ENCODE measurements around the gene NUDT22. TPM values are rescaled to one million over a fixed set of nuclear protein-coding genes. Genes with fewer than 3 reads are reported as not detected.

The NUDT22 gene
- total and polyA plus RNA-seq, 4 donors, result 20.3 to 41.3 (median 32.9) TPM

- peak; percentile 100 for DNase-seq (ENCODE audit: low read depth in 4 of 6, low spot score in 6 of 6)
- no peaks in the 10 kb centered on the region for H3K27me3 ChIP-seq (ENCODE audit: control insufficient read depth, insufficient read depth, low read length)
- H3K36me3 ChIP-seq (ENCODE audit: control insufficient read depth, insufficient read depth, low read length), result peaks cover 18% of the 10 kb centered on the region
- peak within 1 kb of the TSS; percentile 80 for H3K4me3 ChIP-seq (ENCODE audit: low read depth, low read length)
- no peaks in the 10 kb centered on the region for H3K9me3 ChIP-seq (ENCODE audit: control insufficient read depth, insufficient read depth, low read length)
- peaks cover 39% of the 10 kb centered on the region for H3K4me1 ChIP-seq (ENCODE audit: control insufficient read depth, insufficient read depth, low read length)
- WGBS (ENCODE audit: insufficient coverage), result 0% methylated on average over 72 of the region's 74 CpGs
- H3K27ac ChIP-seq (ENCODE audit: low read depth, low read length), result peak within 1 kb of the TSS; percentile 92
Observed at GRCh38 chr11:64185693-64186491, 40.2 kb upstream of the NUDT22 start, which contains the start of gene STIP1. Gene STIP1, plus strand, starts transcription at chr11:64186171. Its CDS starts 91 bp downstream, at chr11:64186262.

GRCh38 chr11:64186492-64187165, 39.4 kb upstream of the NUDT22 start:
- Histone ChIP-seq H3K4me1 (ENCODE audit: control insufficient read depth, insufficient read depth, low read length) (peaks cover 33% of the 10 kb centered on the region), H3K27ac (ENCODE audit: low read depth, low read length) (no peak overlapping the region)

DNA sequence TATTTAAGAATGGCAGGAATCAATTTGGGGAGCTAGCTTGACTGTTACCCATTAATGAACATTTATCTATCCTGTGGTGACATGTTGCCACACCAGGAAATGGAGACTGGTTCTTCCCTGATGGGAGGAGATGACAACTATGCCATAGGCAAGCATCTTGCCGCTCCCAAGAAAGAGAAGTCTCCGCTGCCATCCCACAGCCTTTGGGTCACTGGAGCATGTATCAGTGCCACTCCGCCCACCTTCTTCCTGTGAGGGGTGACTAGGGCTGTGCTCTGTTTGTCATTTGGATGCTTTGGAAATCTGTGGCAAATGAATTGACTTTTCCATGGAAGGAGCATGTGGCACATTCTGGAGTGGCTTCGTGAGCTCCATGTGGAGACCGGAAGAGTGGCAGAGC, 33.6 kb upstream of the NUDT22 start:
- Histone ChIP-seq H3K9me3 (ENCODE audit: control insufficient read depth, insufficient read depth, low read length) (no peaks in the 10 kb centered on the region), H3K27me3 (ENCODE audit: control insufficient read depth, insufficient read depth, low read length) (no peaks in the 10 kb centered on the region), H3K4me3 (ENCODE audit: low read depth, low read length) (no peak overlapping the region), H3K4me1 (ENCODE audit: control insufficient read depth, insufficient read depth, low read length) (peaks cover 4% of the 10 kb centered on the region), H3K27ac (ENCODE audit: low read depth, low read length) (no peak overlapping the region), H3K36me3 (ENCODE audit: control insufficient read depth, insufficient read depth, low read length) (peaks cover 60% of the 10 kb centered on the region)
- WGBS (ENCODE audit: insufficient coverage), result 96% methylated on average over 5 of the region's 5 CpGs
- DNase-seq (ENCODE audit: low read depth in 4 of 6, low spot score in 6 of 6), result no peak

More at GRCh38 chr11:64186492-64187165, 39.4 kb upstream of the NUDT22 start:
- Histone ChIP-seq H3K4me3 (ENCODE audit: low read depth, low read length) (no peak overlapping the region), H3K9me3 (ENCODE audit: control insufficient read depth, insufficient read depth, low read length) (no peaks in the 10 kb centered on the region), H3K27me3 (ENCODE audit: control insufficient read depth, insufficient read depth, low read length) (no peaks in the 10 kb centered on the region), H3K36me3 (ENCODE audit: control insufficient read depth, insufficient read depth, low read length) (peaks cover 18% of the 10 kb centered on the region)
- 0% methylated on average over 45 of the region's 48 CpGs for WGBS (ENCODE audit: insufficient coverage)
- peak in 2 of 6 donors; percentile 53 for DNase-seq (ENCODE audit: low read depth in 4 of 6, low spot score in 6 of 6)

GRCh38 chr11:64196626-64197025, 29.4 kb upstream of the NUDT22 start:
- no peak for DNase-seq (ENCODE audit: low read depth in 4 of 6, low spot score in 6 of 6)
- Histone ChIP-seq H3K27ac (ENCODE audit: low read depth, low read length) (no peak overlapping the region), H3K27me3 (ENCODE audit: control insufficient read depth, insufficient read depth, low read length) (no peaks in the 10 kb centered on the region), H3K4me3 (ENCODE audit: low read depth, low read length) (no peak overlapping the region), H3K36me3 (ENCODE audit: control insufficient read depth, insufficient read depth, low read length) (peaks cover 82% of the 10 kb centered on the region), H3K9me3 (ENCODE audit: control insufficient read depth, insufficient read depth, low read length) (no peaks in the 10 kb centered on the region), H3K4me1 (ENCODE audit: control insufficient read depth, insufficient read depth, low read length) (no peaks in the 10 kb centered on the region)
- 91% methylated on average over 4 of the region's 9 CpGs for WGBS (ENCODE audit: insufficient coverage)

DNA sequence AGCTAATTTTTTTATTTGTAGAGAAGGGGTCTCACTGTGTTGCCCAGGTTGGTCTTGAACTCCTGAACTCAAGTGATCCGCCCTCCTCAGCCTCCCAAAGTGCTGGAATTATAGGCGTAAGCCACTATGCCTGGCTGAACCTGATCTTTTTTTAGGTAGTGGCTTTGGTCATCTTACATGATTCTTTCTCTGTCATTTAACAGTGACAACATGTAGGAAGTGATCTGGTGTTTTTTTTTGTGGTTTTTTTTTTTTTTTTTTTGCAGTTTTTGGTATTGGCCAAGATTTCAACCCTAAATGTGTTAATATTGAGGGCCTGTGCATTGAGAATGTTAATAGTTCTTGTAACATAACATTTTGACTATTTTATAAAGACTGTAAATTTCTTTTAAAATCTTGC, 27.6 kb upstream of the NUDT22 start:
- H3K9me3 ChIP-seq (ENCODE audit: control insufficient read depth, insufficient read depth, low read length), result no peaks in the 10 kb centered on the region
- DNase-seq (ENCODE audit: low read depth in 4 of 6, low spot score in 6 of 6), result no peak
- H3K27ac ChIP-seq (ENCODE audit: low read depth, low read length), result no peak overlapping the region
- no peaks in the 10 kb centered on the region for H3K4me1 ChIP-seq (ENCODE audit: control insufficient read depth, insufficient read depth, low read length)
- no peak overlapping the region for H3K4me3 ChIP-seq (ENCODE audit: low read depth, low read length)
- H3K36me3 ChIP-seq (ENCODE audit: control insufficient read depth, insufficient read depth, low read length), result peaks cover 88% of the 10 kb centered on the region
- WGBS (ENCODE audit: insufficient coverage), result no CpG with 5 or more reads among the region's 2 CpGs
- no peaks in the 10 kb centered on the region for H3K27me3 ChIP-seq (ENCODE audit: control insufficient read depth, insufficient read depth, low read length)

DNA sequence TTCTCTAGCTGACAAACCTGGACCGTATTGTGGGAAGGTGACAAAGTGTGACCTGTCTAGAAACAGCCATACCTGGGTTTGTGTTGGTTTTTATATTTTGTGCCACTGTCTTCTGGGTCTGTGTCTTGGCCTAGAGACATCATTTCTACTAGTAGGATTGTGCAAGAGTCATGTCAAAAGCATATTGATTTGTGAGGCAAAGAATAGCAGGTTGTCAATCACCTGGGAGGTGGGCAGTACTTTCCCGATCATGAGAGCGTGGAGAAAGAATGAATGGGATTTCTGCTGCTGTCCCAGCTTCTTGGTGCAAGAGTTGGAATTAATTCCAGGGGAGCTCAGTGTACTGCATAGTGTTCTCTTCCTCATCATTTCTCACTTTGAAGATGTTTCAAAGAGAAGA, 24.5 kb upstream of the NUDT22 start:
- no peak overlapping the region for H3K27ac ChIP-seq (ENCODE audit: low read depth, low read length)
- H3K4me3 ChIP-seq (ENCODE audit: low read depth, low read length), result no peak overlapping the region
- H3K9me3 ChIP-seq (ENCODE audit: control insufficient read depth, insufficient read depth, low read length), result no peaks in the 10 kb centered on the region
- no peaks in the 10 kb centered on the region for H3K27me3 ChIP-seq (ENCODE audit: control insufficient read depth, insufficient read depth, low read length)
- WGBS (ENCODE audit: insufficient coverage), result 100% methylated on average over 1 of the region's 3 CpGs
- H3K36me3 ChIP-seq (ENCODE audit: control insufficient read depth, insufficient read depth, low read length), result peaks cover 95% of the 10 kb centered on the region
- no peak for DNase-seq (ENCODE audit: low read depth in 4 of 6, low spot score in 6 of 6)
- peaks cover 5% of the 10 kb centered on the region for H3K4me1 ChIP-seq (ENCODE audit: control insufficient read depth, insufficient read depth, low read length)

- no peaks in the 10 kb centered on the region for H3K27me3 ChIP-seq (ENCODE audit: control insufficient read depth, insufficient read depth, low read length)
- 94% methylated on average over 8 of the region's 9 CpGs for WGBS (ENCODE audit: insufficient coverage)
- no peak overlapping the region for H3K4me3 ChIP-seq (ENCODE audit: low read depth, low read length)
- H3K27ac ChIP-seq (ENCODE audit: low read depth, low read length), result no peak overlapping the region
- peaks cover 96% of the 10 kb centered on the region for H3K36me3 ChIP-seq (ENCODE audit: control insufficient read depth, insufficient read depth, low read length)
- DNase-seq (ENCODE audit: low read depth in 4 of 6, low spot score in 6 of 6), result no peak
- no peaks in the 10 kb centered on the region for H3K9me3 ChIP-seq (ENCODE audit: control insufficient read depth, insufficient read depth, low read length)
- peaks cover 10% of the 10 kb centered on the region for H3K4me1 ChIP-seq (ENCODE audit: control insufficient read depth, insufficient read depth, low read length)
Observed at GRCh38 chr11:64202992-64203391, 23.1 kb upstream of the NUDT22 start.

DNA sequence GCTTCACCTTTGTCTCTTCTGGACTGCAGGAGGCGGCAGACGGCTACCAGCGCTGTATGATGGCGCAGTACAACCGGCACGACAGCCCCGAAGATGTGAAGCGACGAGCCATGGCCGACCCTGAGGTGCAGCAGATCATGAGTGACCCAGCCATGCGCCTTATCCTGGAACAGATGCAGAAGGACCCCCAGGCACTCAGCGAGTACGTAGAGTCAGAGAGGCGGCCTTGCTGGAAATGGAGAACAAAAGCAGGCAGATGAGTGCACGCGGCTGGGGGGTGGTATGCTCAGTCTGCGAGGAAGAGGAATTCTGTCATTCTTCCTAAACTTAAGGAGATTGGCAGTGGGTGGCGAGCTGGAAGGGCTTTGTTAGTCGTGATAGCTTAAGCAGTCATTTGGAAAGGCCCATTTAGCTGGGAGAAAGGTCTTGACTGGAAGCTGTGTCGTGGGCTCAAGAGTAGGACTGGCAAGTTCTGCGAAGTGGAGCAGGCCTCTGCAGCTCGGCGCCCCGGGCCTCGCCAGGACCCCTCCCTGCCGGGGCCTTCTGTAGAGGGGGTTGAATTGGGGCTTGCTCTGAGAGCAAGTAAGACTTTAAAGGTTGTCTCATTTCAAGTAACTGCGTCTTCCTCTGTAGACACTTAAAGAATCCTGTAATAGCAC, 22.5 kb upstream of the NUDT22 start:
- DNase-seq (ENCODE audit: low read depth in 4 of 6, low spot score in 6 of 6), result no peak
- Histone ChIP-seq H3K4me3 (ENCODE audit: low read depth, low read length) (no peak overlapping the region), H3K27me3 (ENCODE audit: control insufficient read depth, insufficient read depth, low read length) (no peaks in the 10 kb centered on the region), H3K36me3 (ENCODE audit: control insufficient read depth, insufficient read depth, low read length) (peaks cover 96% of the 10 kb centered on the region), H3K4me1 (ENCODE audit: control insufficient read depth, insufficient read depth, low read length) (peaks cover 12% of the 10 kb centered on the region), H3K9me3 (ENCODE audit: control insufficient read depth, insufficient read depth, low read length) (no peaks in the 10 kb centered on the region), H3K27ac (ENCODE audit: low read depth, low read length) (no peak overlapping the region)
- 85% methylated on average over 23 of the region's 27 CpGs for WGBS (ENCODE audit: insufficient coverage)

- H3K27ac ChIP-seq (ENCODE audit: low read depth, low read length), result no peak overlapping the region
- H3K36me3 ChIP-seq (ENCODE audit: control insufficient read depth, insufficient read depth, low read length), result peaks cover 96% of the 10 kb centered on the region
- peaks cover 18% of the 10 kb centered on the region for H3K4me1 ChIP-seq (ENCODE audit: control insufficient read depth, insufficient read depth, low read length)
- DNase-seq (ENCODE audit: low read depth in 4 of 6, low spot score in 6 of 6), result no peak
- no peaks in the 10 kb centered on the region for H3K27me3 ChIP-seq (ENCODE audit: control insufficient read depth, insufficient read depth, low read length)
- WGBS (ENCODE audit: insufficient coverage), result 87% methylated on average over 8 of the region's 16 CpGs
- H3K9me3 ChIP-seq (ENCODE audit: control insufficient read depth, insufficient read depth, low read length), result no peaks in the 10 kb centered on the region
- no peak overlapping the region for H3K4me3 ChIP-seq (ENCODE audit: low read depth, low read length)
Observed at GRCh38 chr11:64204080-64204440, 22.0 kb upstream of the NUDT22 start.
